ENCODE data around the gene CYP2F1. TPM values are rescaled to one million over a fixed set of nuclear protein-coding genes. Genes with fewer than 3 reads are reported as not detected.

Gene CYP2F1
- total RNA-seq, 4 donors from 2014 or later = not detected

DNA sequence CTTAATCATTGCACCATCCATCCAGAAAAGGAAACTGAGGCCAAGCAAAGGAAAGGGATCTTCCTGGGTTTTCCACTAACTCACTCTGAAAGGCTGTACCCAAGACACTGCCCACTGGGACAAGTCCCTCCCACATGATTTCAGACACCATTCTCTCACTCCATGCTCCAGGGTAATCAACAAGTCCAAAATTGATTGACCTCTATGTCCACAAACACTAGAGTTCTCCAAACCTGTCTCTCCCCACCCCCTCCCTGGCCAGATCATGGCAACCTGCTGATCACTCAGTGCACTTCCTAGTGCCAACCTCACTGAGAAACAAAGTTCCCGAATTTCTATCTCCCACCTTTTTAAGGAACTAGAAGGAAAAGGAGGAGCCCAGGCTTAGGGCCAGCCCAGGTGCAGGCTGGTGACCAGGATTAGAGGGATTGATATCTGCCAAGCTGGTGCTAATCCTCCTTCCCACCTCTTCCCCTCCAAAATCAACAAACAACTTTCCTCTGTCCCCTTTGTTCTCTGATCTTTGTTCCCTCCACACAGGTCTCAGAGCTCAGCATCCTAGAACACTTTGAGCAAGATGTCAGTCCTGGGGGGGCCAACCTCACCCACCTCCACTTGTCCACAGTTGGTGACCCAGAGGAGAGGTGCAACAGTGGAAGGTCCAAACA, 28.4 kb upstream of the CYP2F1 start:
- Histone ChIP-seq H3K4me3 (no peak overlapping the region), H3K4me1 (no peaks in the 10 kb centered on the region), H3K27me3 (peaks cover 0 to 19% of the 10 kb centered on the region in 2 donors), H3K36me3 (no peaks in the 10 kb centered on the region), H3K27ac (no peak overlapping the region), H3K9me3 (peaks cover 0 to 8% (median 0%) of the 10 kb centered on the region in 4 donors)
- WGBS, 2 donors = 69 to 71% methylated on average over 1 of the region's 1 CpG
- no peak for TF ChIP-seq EP300 (IDR thresholded peaks at IDR 0.05)
- TF ChIP-seq, protein P1, sequence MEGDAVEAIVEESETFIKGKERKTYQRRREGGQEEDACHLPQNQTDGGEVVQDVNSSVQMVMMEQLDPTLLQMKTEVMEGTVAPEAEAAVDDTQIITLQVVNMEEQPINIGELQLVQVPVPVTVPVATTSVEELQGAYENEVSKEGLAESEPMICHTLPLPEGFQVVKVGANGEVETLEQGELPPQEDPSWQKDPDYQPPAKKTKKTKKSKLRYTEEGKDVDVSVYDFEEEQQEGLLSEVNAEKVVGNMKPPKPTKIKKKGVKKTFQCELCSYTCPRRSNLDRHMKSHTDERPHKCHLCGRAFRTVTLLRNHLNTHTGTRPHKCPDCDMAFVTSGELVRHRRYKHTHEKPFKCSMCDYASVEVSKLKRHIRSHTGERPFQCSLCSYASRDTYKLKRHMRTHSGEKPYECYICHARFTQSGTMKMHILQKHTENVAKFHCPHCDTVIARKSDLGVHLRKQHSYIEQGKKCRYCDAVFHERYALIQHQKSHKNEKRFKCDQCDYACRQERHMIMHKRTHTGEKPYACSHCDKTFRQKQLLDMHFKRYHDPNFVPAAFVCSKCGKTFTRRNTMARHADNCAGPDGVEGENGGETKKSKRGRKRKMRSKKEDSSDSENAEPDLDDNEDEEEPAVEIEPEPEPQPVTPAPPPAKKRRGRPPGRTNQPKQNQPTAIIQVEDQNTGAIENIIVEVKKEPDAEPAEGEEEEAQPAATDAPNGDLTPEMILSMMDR (IDR thresholded peaks at IDR 0.05) = no peak
- no peak for TF ChIP-seq POLR2A (IDR thresholded peaks at IDR 0.05)
- no peak for DNase-seq (ENCODE audit: low spot score in 2 of 2)

DNA sequence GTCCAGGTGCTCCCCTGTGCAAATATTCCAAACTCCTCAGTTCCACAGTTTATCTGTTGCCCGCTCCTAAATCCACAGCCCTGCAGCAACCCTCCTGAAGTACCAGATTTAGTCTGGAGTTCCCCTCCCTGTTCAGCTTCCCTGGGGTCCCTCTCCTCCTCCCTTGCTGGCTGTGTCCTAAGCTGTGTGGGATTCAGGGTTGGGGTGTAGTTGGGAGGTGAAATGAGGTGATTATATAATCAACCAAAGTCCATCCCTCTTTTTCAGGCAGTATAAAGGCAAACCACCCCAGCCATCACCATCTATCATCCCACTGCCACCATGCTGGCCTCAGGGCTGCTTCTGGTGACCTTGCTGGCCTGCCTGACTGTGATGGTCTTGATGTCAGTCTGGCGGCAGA, 26.1 kb upstream of the CYP2F1 start, which contains the start of gene CYP2A13:
Gene CYP2A13 (plus strand): TSS at position 301 of the 400 bp plus-strand sequence. CDS start 21 bp downstream, at position 322.
- no peak for DNase-seq (ENCODE audit: low spot score in 2 of 2)
- Histone ChIP-seq H3K36me3 (no peaks in the 10 kb centered on the region), H3K27ac (no peak within 1 kb of the TSS), H3K27me3 (peaks cover 0 to 26% of the 10 kb centered on the region in 2 donors), H3K4me1 (no peaks in the 10 kb centered on the region), H3K9me3 (no peaks in the 10 kb centered on the region), H3K4me3 (no peak within 1 kb of the TSS)
- WGBS, 2 donors = 63 to 83% methylated on average over 2 of the region's 2 CpGs
- no peak for TF ChIP-seq EP300 (IDR thresholded peaks at IDR 0.05)
- TF ChIP-seq, protein P1 (IDR thresholded peaks at IDR 0.05) = no peak
- TF ChIP-seq POLR2A (IDR thresholded peaks at IDR 0.05) = no peak

DNA sequence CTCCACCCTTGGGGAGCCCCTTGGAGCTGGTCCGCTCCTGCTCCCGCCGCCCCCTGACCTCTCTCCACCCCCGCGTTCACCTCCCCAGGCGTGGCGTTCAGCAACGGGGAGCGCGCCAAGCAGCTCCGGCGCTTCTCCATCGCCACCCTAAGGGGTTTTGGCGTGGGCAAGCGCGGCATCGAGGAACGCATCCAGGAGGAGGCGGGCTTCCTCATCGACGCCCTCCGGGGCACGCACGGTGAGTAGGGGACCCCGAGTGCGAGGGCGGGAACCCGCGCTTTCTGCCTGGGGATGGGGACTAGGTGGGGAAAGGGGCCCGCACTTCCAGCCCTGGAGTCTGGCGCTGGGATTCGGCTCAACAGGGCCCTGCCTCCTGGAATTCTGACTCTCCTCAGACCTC, 24.3 kb upstream of the CYP2F1 start:
- Histone ChIP-seq H3K27ac (no peak overlapping the region), H3K27me3 (peaks cover 0 to 26% of the 10 kb centered on the region in 2 donors), H3K4me1 (no peaks in the 10 kb centered on the region), H3K9me3 (no peaks in the 10 kb centered on the region), H3K36me3 (no peaks in the 10 kb centered on the region), H3K4me3 (no peak overlapping the region)
- no peak for TF ChIP-seq POLR2A (IDR thresholded peaks at IDR 0.05)
- TF ChIP-seq EP300 (IDR thresholded peaks at IDR 0.05) = no peak
- TF ChIP-seq, protein P1 (IDR thresholded peaks at IDR 0.05) = no peak
- 0 to 5% methylated on average over 14 to 26 of the region's 32 CpGs for WGBS, 2 donors
- no peak for DNase-seq (ENCODE audit: low spot score in 2 of 2)

DNA sequence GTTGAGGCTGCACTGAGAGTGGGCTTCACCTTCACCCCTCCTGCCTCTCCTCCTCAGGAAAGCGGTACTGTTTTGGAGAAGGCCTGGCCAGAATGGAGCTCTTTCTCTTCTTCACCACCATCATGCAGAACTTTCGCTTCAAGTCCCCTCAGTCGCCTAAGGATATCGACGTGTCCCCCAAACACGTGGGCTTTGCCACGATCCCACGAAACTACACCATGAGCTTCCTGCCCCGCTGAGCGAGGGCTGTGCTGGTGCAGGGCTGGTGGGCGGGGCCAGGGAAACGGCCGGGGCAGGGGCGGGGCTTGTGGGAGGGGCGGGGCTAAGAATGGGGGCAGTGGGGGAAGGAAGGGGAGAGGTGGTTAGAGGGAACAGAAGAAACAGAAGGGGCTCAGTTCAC, 18.5 kb upstream of the CYP2F1 start:
- no peak for TF ChIP-seq POLR2A (IDR thresholded peaks at IDR 0.05)
- TF ChIP-seq, protein P1 (IDR thresholded peaks at IDR 0.05) = no peak
- DNase-seq (ENCODE audit: low spot score in 2 of 2) = no peak
- Histone ChIP-seq H3K27ac (no peak overlapping the region), H3K27me3 (peaks cover 0 to 8% of the 10 kb centered on the region in 2 donors), H3K9me3 (peaks cover 0 to 22% (median 0%) of the 10 kb centered on the region in 4 donors), H3K36me3 (no peaks in the 10 kb centered on the region), H3K4me3 (no peak overlapping the region), H3K4me1 (no peaks in the 10 kb centered on the region)
- 56 to 72% methylated on average over 15 of the region's 15 CpGs for WGBS, 2 donors

DNA sequence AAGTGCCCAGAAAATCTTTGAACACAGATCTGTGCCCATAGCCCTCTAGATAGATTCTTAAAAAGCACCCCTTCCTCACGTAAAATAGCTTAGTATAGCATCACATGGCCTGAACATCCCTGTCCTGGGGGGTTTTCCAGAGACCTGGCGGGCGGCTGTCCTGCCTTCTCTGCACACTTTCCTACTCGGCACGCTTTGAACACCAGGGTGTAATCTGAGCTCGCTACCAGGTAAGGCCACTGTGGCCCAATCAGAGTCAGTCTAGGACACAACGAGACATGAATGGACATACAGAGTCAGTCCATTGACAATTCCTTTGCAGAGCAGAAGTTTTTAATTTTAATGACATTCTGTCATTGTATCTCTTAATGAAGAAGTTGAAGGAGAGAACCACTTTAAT, 17.9 kb upstream of the CYP2F1 start:
- Histone ChIP-seq H3K4me3 (no peak overlapping the region), H3K27me3 (peaks cover 0 to 6% of the 10 kb centered on the region in 2 donors), H3K4me1 (no peaks in the 10 kb centered on the region), H3K36me3 (no peaks in the 10 kb centered on the region), H3K27ac (no peak overlapping the region), H3K9me3 (peaks cover 0 to 28% (median 0%) of the 10 kb centered on the region in 4 donors)
- TF ChIP-seq EP300 (IDR thresholded peaks at IDR 0.05) (no peak), POLR2A (IDR thresholded peaks at IDR 0.05) (no peak)
- TF ChIP-seq, protein P1 (IDR thresholded peaks at IDR 0.05) = no peak
- DNase-seq (ENCODE audit: low spot score in 2 of 2) = no peak
- 73 to 76% methylated on average over 7 of the region's 7 CpGs for WGBS, 2 donors
